SK-N-SH treated with all-trans-retinoic acid at 6 μM for 48 hours (cell line): Measurements from ENCODE around the gene RHCG.
A peak's percentile ranks its signal among the peaks of the same experiment; 100 is the strongest.

Source experiments
- ATAC-seq: fragments of 200-7000 bp; cut with Tn5 transposase; 3 replicates; pipeline ENCODE4 v1.9.1; 2020; ENCODE audit warnings: mild to moderate bottlenecking, moderate library complexity
- ARNTL ChIP-seq: fragments of 450-650 bp; formaldehyde crosslinking; IDR thresholded peaks from 2 replicates; pipeline ENCODE4 v1.5.0; 2020; ENCODE audit warnings: low read depth, mild to moderate bottlenecking, moderate library complexity, borderline replicate concordance
- BACH2 ChIP-seq: fragments of 250-450 bp; sonication (Bioruptor Pico); IDR thresholded peaks from 2 replicates; pipeline ENCODE4 v1.9.0; 2021; ENCODE audit warnings: mild to moderate bottlenecking, borderline replicate concordance
- CREB5 ChIP-seq: fragments of 250-450 bp; sonication (Bioruptor Pico); IDR thresholded peaks from 2 replicates; pipeline ENCODE4 v1.5.1; 2020; ENCODE audit warnings: low read depth, mild to moderate bottlenecking, moderate library complexity
- CSDC2 ChIP-seq: fragments of 250-450 bp; sonication (Bioruptor Pico); IDR thresholded peaks from 2 replicates; pipeline ENCODE4 v1.5.0; 2020; ENCODE audit warnings: mild to moderate bottlenecking, moderate library complexity
- CSRNP3 ChIP-seq: fragments of 250-450 bp; sonication (Bioruptor Pico); IDR thresholded peaks from 2 replicates; pipeline ENCODE4 v1.5.1; 2021; ENCODE audit warnings: mild to moderate bottlenecking, moderate library complexity
- ESRRG ChIP-seq: fragments of 250-450 bp; sonication (Bioruptor Pico); IDR thresholded peaks from 2 replicates; pipeline ENCODE4 v1.6.1; 2021; ENCODE audit warnings: mild to moderate bottlenecking
- GLIS3 ChIP-seq: fragments of 250-450 bp; sonication (Bioruptor Pico); IDR thresholded peaks from 2 replicates; pipeline ENCODE4 v1.5.0; 2020; ENCODE audit warnings: mild to moderate bottlenecking, moderate library complexity
- ISL1 ChIP-seq: fragments of 250-450 bp; sonication (Bioruptor Pico); IDR thresholded peaks from 2 replicates; pipeline ENCODE4 v2.1.2; 2022; ENCODE audit warnings: mild to moderate bottlenecking, moderate library complexity
- OSR1 ChIP-seq: fragments of 250-450 bp; sonication (Bioruptor Pico); IDR thresholded peaks from 2 replicates; pipeline ENCODE4 v1.8.0; 2022; ENCODE audit warnings: moderate library complexity, mild to moderate bottlenecking, inconsistent platforms
- POU6F1 ChIP-seq: fragments of 250-450 bp; sonication (Bioruptor Pico); IDR thresholded peaks from 2 replicates; pipeline ENCODE4 v1.8.0; 2021; ENCODE audit warnings: low read depth, mild to moderate bottlenecking, moderate library complexity, borderline replicate concordance
- PPARA ChIP-seq: fragments of 250-450 bp; sonication (Bioruptor Pico); IDR thresholded peaks from 2 replicates; pipeline ENCODE4 v1.5.0; 2020; ENCODE audit warnings: mild to moderate bottlenecking, borderline replicate concordance
- SNAI2 ChIP-seq: fragments of 250-450 bp; sonication (Bioruptor Pico); IDR thresholded peaks from 2 replicates; pipeline ENCODE4 v1.5.0; 2020; ENCODE audit warnings: mild to moderate bottlenecking, moderate library complexity
- TCF4 ChIP-seq: fragments of 250-450 bp; sonication (Bioruptor Pico); IDR thresholded peaks from 2 replicates; pipeline ENCODE4 v1.8.0; 2021; ENCODE audit warnings: mild to moderate bottlenecking, moderate library complexity, borderline replicate concordance
- TOX ChIP-seq: fragments of 250-450 bp; sonication (Bioruptor Pico); IDR thresholded peaks from 2 replicates; pipeline ENCODE4 v1.8.0; 2021; ENCODE audit warnings: mild to moderate bottlenecking, moderate library complexity, borderline replicate concordance
- TSHZ2 ChIP-seq: fragments of 250-450 bp; sonication (Bioruptor Pico); IDR thresholded peaks from 2 replicates; pipeline ENCODE4 v1.5.0; 2020; ENCODE audit warnings: mild to moderate bottlenecking, moderate library complexity
- ZC3H10 ChIP-seq: fragments of 250-450 bp; sonication (Bioruptor Pico); IDR thresholded peaks from 2 replicates; pipeline ENCODE4 v1.5.1; 2021; ENCODE audit warnings: mild to moderate bottlenecking, moderate library complexity
- ZFP3 ChIP-seq: fragments of 250-450 bp; sonication (Bioruptor Pico); IDR thresholded peaks from 2 replicates; pipeline ENCODE4 v1.5.0; 2020; ENCODE audit warnings: mild to moderate bottlenecking, moderate library complexity
- ZFP30 ChIP-seq: fragments of 450-650 bp; formaldehyde crosslinking; IDR thresholded peaks from 2 replicates; pipeline ENCODE4 v1.5.0; 2022; ENCODE audit warnings: mild to moderate bottlenecking, moderate library complexity
- ZNF565 ChIP-seq: fragments of 450-650 bp; formaldehyde crosslinking; conservative IDR thresholded peaks from 2 replicates; pipeline ENCODE4 v1.5.0; 2020; ENCODE audit warnings: low read depth, mild to moderate bottlenecking, moderate library complexity
- ZNF70 ChIP-seq: fragments of 450-650 bp; formaldehyde crosslinking; IDR thresholded peaks from 2 replicates; pipeline ENCODE4 v1.5.0; 2020; ENCODE audit warnings: mild to moderate bottlenecking, moderate library complexity
- ZNF8 ChIP-seq: fragments of 450-650 bp; formaldehyde crosslinking; IDR thresholded peaks from 2 replicates; pipeline ENCODE4 v1.5.0; 2020; ENCODE audit warnings: mild to moderate bottlenecking, moderate library complexity
- TF ChIP-seq, protein P1 (sequence below): fragments of 250-450 bp; sonication (Bioruptor Pico); IDR thresholded peaks from 2 replicates; pipeline ENCODE4 v1.8.0; 2020; ENCODE audit warnings: mild to moderate bottlenecking, moderate library complexity, borderline replicate concordance

The RHCG gene

GRCh38 chr15:89472785-89473256 lies 23.6 kb downstream of the RHCG start:
- peak; percentile 98 for ATAC-seq
- TF ChIP-seq POU6F1 (no peak), GLIS3 (CRISPR knock-in tag) (no peak), CSDC2 (no peak), ESRRG (CRISPR knock-in tag) (no peak), TCF4 (CRISPR knock-in tag) (no peak), BACH2 (CRISPR knock-in tag) (no peak), OSR1 (CRISPR knock-in tag) (no peak), TOX (CRISPR knock-in tag) (no peak), ZNF70 (CRISPR knock-in tag) (no peak), PPARA (CRISPR knock-in tag) (no peak), SNAI2 (CRISPR knock-in tag) (no peak)

- ATAC-seq = no peak
- TF ChIP-seq PPARA (CRISPR knock-in tag) (no peak), ZNF70 (CRISPR knock-in tag) (no peak), ZFP30 (no peak), BACH2 (CRISPR knock-in tag) (no peak), ZNF8 (CRISPR knock-in tag) (no peak), OSR1 (CRISPR knock-in tag) (no peak), ESRRG (CRISPR knock-in tag) (no peak), ZC3H10 (CRISPR knock-in tag) (no peak), TSHZ2 (CRISPR knock-in tag) (no peak), CSRNP3 (CRISPR knock-in tag) (no peak), ZFP3 (no peak)
- TF ChIP-seq, protein P1, sequence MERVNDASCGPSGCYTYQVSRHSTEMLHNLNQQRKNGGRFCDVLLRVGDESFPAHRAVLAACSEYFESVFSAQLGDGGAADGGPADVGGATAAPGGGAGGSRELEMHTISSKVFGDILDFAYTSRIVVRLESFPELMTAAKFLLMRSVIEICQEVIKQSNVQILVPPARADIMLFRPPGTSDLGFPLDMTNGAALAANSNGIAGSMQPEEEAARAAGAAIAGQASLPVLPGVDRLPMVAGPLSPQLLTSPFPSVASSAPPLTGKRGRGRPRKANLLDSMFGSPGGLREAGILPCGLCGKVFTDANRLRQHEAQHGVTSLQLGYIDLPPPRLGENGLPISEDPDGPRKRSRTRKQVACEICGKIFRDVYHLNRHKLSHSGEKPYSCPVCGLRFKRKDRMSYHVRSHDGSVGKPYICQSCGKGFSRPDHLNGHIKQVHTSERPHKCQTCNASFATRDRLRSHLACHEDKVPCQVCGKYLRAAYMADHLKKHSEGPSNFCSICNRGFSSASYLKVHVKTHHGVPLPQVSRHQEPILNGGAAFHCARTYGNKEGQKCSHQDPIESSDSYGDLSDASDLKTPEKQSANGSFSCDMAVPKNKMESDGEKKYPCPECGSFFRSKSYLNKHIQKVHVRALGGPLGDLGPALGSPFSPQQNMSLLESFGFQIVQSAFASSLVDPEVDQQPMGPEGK (CRISPR knock-in tag) = no peak
These were observed 26.8 kb downstream of the RHCG start for GRCh38 chr15:89469426-89470096.

GRCh38 chr15:89468813-89469212 lies 27.6 kb downstream of the RHCG start:
- ATAC-seq = peak; percentile 38; the same call in 2 of the 3 replicates

DNA sequence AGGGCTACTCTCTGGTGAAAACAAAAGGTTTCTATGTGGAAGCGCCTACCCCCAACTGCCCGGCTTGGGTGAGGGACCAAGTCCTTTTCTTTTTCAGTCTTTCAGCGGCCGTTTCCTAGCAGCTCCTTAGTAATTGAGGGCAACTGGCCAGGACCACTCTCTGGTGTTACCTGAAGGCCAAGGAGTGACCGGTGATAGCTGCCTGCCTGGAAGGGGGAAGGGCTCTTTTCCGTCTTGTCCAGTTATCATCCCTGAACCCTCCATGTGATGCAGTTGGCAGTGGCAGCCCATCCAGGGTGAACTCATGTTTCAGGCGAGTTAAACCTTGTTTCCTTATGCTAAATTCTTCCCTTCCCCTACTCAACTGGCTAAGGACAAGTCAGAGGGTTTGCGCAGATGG lies 33.3 kb downstream of the RHCG start:
- ATAC-seq = no peak
- TF ChIP-seq OSR1 (CRISPR knock-in tag) (no peak), TCF4 (CRISPR knock-in tag) (no peak), ZNF565 (CRISPR knock-in tag) (no peak), TOX (CRISPR knock-in tag) (no peak), ZFP3 (no peak), ARNTL (CRISPR knock-in tag) (no peak), TSHZ2 (CRISPR knock-in tag) (no peak), BACH2 (CRISPR knock-in tag) (no peak), ZFP30 (no peak), SNAI2 (CRISPR knock-in tag) (no peak), ISL1 (no peak), CREB5 (CRISPR knock-in tag) (no peak), ZC3H10 (CRISPR knock-in tag) (no peak)
